Stimulated activated CD4-positive, alpha-beta T cell treated with anti-CD3 and anti-CD28 coated beads, Interleukin-12 subunit alpha, Interleukin-12 subunit beta, amount 100 ng/mL, for 4 hours (primary cell): Measurements from ENCODE around the gene CYP4A11.
"Not testable (repeated sequence)": the region's sequence is repeated elsewhere in the genome, so short reads cannot be mapped to it uniquely, and the experiment has no call there.

Source experiments
- DNase-seq: peaks from one replicate; pipeline ENCODE4 v3.0.0-alpha.2; 2020

CYP4A11 gene

GRCh38 chr1:46903481-46903880 lies 37.8 kb downstream of the CYP4A11 start:
- no peak for DNase-seq

GRCh38 chr1:46900401-46900800 lies 40.9 kb downstream of the CYP4A11 start:
- DNase-seq = no peak

GRCh38 chr1:46881656-46882055 lies 59.6 kb downstream of the CYP4A11 start:
- DNase-seq = not testable (repeated sequence)
